Epithelial cell of proximal tubule (primary cell): ENCODE results near the gene ZCCHC24. TPM values are rescaled to one million over a fixed set of nuclear protein-coding genes. Genes with fewer than 3 reads are reported as not detected.

Experiments
- DNase-seq: peaks from one replicate; pipeline ENCODE4 v3.0.0-alpha.2; 2011; ENCODE audit warnings: low read depth
- H3K4me3 ChIP-seq: 2 replicates; pipeline ENCODE4 v1.5.1; 2011; ENCODE audit warnings: low read depth, mild to moderate bottlenecking, low read length
- CTCF ChIP-seq: conservative IDR thresholded peaks from 2 replicates; pipeline ENCODE4 v1.5.1; 2012; ENCODE audit warnings: low read depth, mild to moderate bottlenecking, low read length
- total RNA-seq: library from RNA; depleted of rRNA; stranded (reverse); fragments of >200 nt; gene quantifications from 2 replicates; pipeline ENCODE4 v1.2.3, GENCODE V29; 2015

The ZCCHC24 gene
- total RNA-seq, 1 donor from 2014 or later, result 4.7 TPM

DNA sequence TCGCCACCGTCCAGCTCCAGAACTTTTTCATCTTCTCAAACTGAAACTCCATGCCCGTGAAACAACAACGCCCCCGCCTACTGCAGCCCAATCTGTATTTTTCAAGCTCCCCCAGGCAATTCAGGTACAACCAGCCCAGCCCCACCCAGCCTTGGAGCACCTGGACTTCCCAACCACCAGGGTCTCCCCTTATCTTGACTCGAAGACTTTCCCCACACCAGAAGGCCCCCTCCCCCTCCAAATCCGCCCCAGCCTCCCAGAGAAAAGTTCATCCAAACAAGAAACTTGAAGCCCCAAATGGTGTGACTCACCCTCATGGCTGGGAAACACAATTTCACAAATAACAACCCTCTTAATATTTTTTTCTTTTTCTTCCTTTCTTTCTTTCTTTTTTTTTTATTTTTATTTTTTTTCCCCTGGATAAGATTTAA, 10.6 kb downstream of the ZCCHC24 start:
- no peak overlapping the region for H3K4me3 ChIP-seq
- DNase-seq, result no peak
- TF ChIP-seq CTCF, result no peak

GRCh38 chr10:79434223-79434687, 11.2 kb downstream of the ZCCHC24 start:
- no peak overlapping the region for H3K4me3 ChIP-seq
- TF ChIP-seq CTCF, result no peak
- DNase-seq, result no peak

DNA sequence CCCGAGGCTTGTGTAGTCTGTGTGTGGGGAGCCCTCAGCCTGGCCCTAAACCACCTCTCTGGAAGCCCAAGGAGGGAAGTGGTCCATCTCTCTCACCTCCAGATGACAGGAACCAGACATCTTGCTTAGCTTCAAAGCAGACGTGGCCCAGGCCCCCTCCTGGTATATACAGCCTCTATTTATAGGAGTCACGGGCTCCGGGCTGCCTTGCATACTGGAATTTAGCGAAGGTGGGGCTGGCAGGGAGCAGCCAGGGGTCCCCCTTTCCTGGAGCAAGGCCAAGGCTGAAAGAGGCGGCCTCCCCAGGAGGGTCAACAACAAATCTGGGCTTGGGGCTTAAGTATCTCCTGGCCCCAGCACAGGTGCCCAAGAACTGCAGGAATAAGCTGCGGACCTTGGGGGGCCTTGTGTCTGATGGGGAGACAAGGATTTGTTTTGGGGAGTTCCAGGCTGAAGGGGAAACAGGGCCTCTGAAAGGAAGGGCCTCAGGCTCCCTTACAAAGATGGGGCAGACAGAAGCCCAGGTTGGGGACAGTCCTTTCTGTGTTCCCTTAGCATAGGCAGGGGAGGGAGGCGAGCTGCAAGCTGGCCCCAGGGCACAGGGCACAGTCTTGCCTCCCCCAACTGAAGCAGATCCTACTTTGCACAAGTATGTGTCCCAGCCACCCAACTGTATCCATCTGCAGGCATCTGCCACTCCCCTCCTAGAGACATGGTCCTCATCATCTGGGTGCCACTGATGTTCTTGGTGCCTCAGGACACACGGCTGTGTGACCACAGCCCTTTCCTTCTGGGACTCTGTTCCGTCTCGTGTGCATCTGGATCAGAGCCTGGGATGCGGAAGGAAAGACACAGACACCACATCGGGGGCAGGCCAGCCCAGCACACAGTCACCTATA, 11.9 kb downstream of the ZCCHC24 start:
- no peak overlapping the region for H3K4me3 ChIP-seq
- TF ChIP-seq CTCF, result no peak
- no peak for DNase-seq

DNA sequence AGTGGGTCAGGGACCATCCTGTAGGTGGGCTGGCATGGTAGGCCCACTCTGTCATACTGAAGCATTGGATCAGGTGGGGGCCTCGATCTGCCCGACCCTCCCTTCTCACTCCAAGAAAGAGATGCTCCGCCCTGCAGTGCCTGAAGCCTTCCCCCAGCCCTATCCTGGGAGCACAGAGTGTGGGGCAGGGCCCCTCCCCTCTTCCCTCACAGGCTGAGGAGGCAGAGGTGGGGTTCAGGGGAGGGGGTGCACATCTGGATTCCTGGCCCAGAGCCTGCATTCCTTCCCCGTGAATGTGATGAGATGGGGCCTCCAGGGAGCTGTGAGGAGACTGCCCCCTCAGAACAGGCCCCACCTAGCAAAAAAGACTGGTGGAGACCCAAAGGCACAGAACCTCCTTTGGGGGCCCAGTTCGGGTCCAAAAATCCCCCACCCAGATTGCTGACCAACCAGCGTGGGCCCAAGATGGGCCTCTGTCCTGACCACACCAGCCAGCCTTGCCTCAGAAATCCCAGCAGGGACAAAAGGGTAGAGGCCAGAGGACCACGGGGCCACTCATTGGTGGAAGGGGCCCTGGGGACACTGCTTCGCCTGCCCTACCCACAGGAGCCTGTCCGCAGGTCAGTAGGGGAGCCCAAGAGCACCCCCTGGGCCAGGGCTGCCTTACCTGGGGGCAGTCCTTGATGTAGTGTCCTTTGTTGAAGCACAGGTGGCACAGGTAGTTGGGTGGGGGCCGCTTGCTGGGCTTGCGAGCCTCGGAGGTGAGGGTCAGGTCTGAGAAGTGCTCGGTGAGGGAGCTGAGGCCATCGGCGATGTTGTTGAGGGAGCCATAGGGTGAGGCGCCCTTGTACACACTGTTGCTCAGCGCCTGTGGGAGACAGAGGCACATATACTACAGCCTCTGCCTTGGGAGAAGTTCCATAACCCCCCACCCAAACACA, 13.3 kb downstream of the ZCCHC24 start:
- no peak for TF ChIP-seq CTCF
- no peak overlapping the region for H3K4me3 ChIP-seq
- no peak for DNase-seq

DNA sequence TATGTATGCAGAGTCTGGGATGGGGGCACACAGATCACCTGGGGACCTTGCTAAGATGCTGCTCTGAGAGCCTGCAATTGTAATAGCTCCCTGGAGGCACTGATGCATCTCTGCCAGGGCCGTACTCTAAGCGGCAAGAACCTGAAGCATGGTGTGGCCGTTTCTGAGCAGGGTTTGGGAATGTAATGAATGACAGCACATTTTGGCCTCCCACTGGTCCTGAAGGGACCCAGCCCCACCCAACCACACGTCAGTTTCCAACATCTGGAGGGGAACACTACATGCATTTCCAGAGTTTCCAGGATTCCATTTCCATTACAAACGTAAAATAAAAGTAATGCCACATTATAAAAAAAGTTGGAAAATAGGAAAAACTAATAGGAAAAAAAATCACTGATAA, 14.0 kb downstream of the ZCCHC24 start:
- no peak for DNase-seq
- no peak for TF ChIP-seq CTCF
- H3K4me3 ChIP-seq, result no peak overlapping the region

DNA sequence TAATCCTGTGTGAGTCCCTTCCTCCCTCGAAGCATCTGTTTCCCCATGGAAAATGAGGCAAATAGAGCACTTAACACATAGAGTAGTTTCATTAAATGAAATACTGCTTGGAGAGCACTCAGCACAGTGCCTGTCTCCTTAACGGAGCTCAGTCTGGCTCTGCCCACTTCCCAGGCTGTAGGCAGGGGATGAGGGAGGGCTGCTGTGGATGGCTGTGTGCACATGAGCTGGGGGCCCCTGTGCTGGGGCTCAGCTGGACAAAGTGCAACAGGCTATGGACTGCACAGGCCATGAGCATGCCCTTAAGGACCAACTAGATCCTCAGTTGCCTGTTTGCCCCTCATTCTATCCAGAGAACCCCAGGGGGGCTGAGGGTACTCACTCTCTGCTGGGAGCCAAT, 14.5 kb downstream of the ZCCHC24 start:
- no peak overlapping the region for H3K4me3 ChIP-seq
- DNase-seq, result no peak
- TF ChIP-seq CTCF, result no peak
